Neural cell (in vitro differentiated cells): Measurements from ENCODE around the gene APOBEC2. TPM values are rescaled to one million over a fixed set of nuclear protein-coding genes. Genes with fewer than 3 reads are reported as not detected.
A peak's percentile ranks its signal among the peaks of the same experiment; 100 is the strongest.

Source experiments
- H2AFZ ChIP-seq: fragments of 200-600, 300-800 bp; sonication (generic), shearing (Covaris generic); 2 replicates; pipeline ENCODE4 v1.6.0; 2014; ENCODE audit warnings: low read depth, mild to moderate bottlenecking, antibody characterized with exemption, low read length, moderate library complexity
- H3F3A ChIP-seq: fragments of 200-600 bp; shearing (Covaris generic); 2 replicates; pipeline ENCODE4 v1.6.1; 2016; ENCODE audit warnings: mild to moderate bottlenecking, moderate library complexity, mixed read lengths, antibody characterized with exemption, low read length; ENCODE audit not compliant: insufficient read depth, poor library complexity, severe bottlenecking
- H3K27ac ChIP-seq: fragments of 200-600, 300-800 bp; sonication (generic), shearing (Covaris generic); 2 replicates; pipeline ENCODE4 v1.5.1; 2014; ENCODE audit warnings: mild to moderate bottlenecking, low read length, moderate library complexity
- H3K27me3 ChIP-seq: fragments of 300-800, 200-600 bp; sonication (generic), shearing (Covaris generic); 2 replicates; pipeline ENCODE4 v1.6.0; 2014; ENCODE audit warnings: mild to moderate bottlenecking, low read depth, low read length, moderate library complexity; ENCODE audit not compliant: insufficient read depth
- H3K36me3 ChIP-seq: fragments of 300-800, 200-600 bp; sonication (generic), shearing (Covaris generic); 2 replicates; pipeline ENCODE4 v1.5.1; 2014; ENCODE audit warnings: mild to moderate bottlenecking, antibody characterized with exemption, low read length, moderate library complexity; ENCODE audit not compliant: insufficient read depth
- H3K4me2 ChIP-seq: fragments of 300-800, 200-600 bp; sonication (generic), shearing (Covaris generic); 2 replicates; pipeline ENCODE4 v1.6.0; 2014; ENCODE audit warnings: mild to moderate bottlenecking, low read length
- H3K4me3 ChIP-seq: fragments of 300-800, 200-600 bp; sonication (generic), shearing (Covaris generic); 2 replicates; pipeline ENCODE4 v1.5.1; 2014; ENCODE audit warnings: mild to moderate bottlenecking, low read length, moderate library complexity
- H3K79me2 ChIP-seq: fragments of 200-600 bp; shearing (Covaris generic); replicated peaks from 2 replicates; pipeline ENCODE4 v1.6.0; 2014; ENCODE audit warnings: mild to moderate bottlenecking, low read length, moderate library complexity; ENCODE audit not compliant: insufficient read depth
- H3K9ac ChIP-seq: fragments of 300-800, 200-600 bp; sonication (generic), shearing (Covaris generic); 2 replicates; pipeline ENCODE4 v1.6.1; 2016; ENCODE audit warnings: mild to moderate bottlenecking, low read length, mixed read lengths
- H3K9me2 ChIP-seq: fragments of 200-600 bp; shearing (Covaris generic); 2 replicates; pipeline ENCODE4 v1.6.1; 2016; ENCODE audit warnings: mild to moderate bottlenecking, low read length, mixed read lengths; ENCODE audit not compliant: insufficient read depth
- H3K9me3 ChIP-seq: fragments of 200-600, 300-800 bp; sonication (generic), shearing (Covaris generic); 2 replicates; pipeline ENCODE4 v1.6.1; 2016; ENCODE audit warnings: mild to moderate bottlenecking, mixed run types, low read length, moderate library complexity, mixed read lengths
- H4K20me1 ChIP-seq: fragments of 200-600 bp; shearing (Covaris generic); 2 replicates; pipeline ENCODE4 v1.6.1; 2016; ENCODE audit warnings: mild to moderate bottlenecking, mixed run types; ENCODE audit not compliant: insufficient read depth
- CTCF ChIP-seq: fragments of 450-650 bp; IDR thresholded peaks from 2 replicates; pipeline ENCODE4 v1.5.1; 2014; ENCODE audit warnings: antibody characterized with exemption, mild to moderate bottlenecking, moderate library complexity; ENCODE audit not compliant: poor library complexity, severe bottlenecking
- EZH2 ChIP-seq: fragments of 200-600, 300-800 bp; shearing (Covaris generic), sonication (generic); IDR thresholded peaks from 2 replicates; pipeline ENCODE4 v1.6.1; 2014; ENCODE audit warnings: antibody characterized with exemption, low read length, borderline replicate concordance, mild to moderate bottlenecking; ENCODE audit not compliant: insufficient read depth, poor library complexity, severe bottlenecking
- MXI1 ChIP-seq: fragments of 450-650 bp; conservative IDR thresholded peaks from 2 replicates; pipeline ENCODE4 v1.6.1; 2014; ENCODE audit warnings: antibody characterized with exemption, mild to moderate bottlenecking; ENCODE audit not compliant: poor library complexity, severe bottlenecking
- POLR2AphosphoS5 ChIP-seq: IDR thresholded peaks from 2 replicates; pipeline ENCODE4 v1.6.1; 2012
- RAD21 ChIP-seq: fragments of 450-650 bp; conservative IDR thresholded peaks from 2 replicates; pipeline ENCODE4 v1.6.1; 2014; ENCODE audit warnings: antibody characterized with exemption, mild to moderate bottlenecking, moderate library complexity
- SMC3 ChIP-seq: fragments of 450-650 bp; conservative IDR thresholded peaks from 2 replicates; pipeline ENCODE4 v1.6.1; 2014; ENCODE audit warnings: antibody characterized with exemption, mild to moderate bottlenecking, moderate library complexity; ENCODE audit not compliant: poor library complexity
- TAF1 ChIP-seq: IDR thresholded peaks from 2 replicates; pipeline ENCODE4 v1.6.1; 2012; ENCODE audit warnings: low read depth
- polyA plus RNA-seq: library from polyadenylated mRNA; depleted of rRNA; stranded (reverse); fragments of >200 nt; gene quantifications from 2 replicates; pipeline ENCODE4 v1.2.3, GENCODE V29; 2014

APOBEC2 gene
- polyA plus RNA-seq, 1 donor from 2014 or later, result not detected

GRCh38 chr6:41074692-41075436 lies 21.9 kb downstream of the APOBEC2 start:
- H4K20me1 ChIP-seq, result no peaks in the 10 kb centered on the region
- peak overlapping the region; percentile 92 for H3K4me2 ChIP-seq
- H3K9me3 ChIP-seq, result no peaks in the 10 kb centered on the region
- H3K9ac ChIP-seq, result peak overlapping the region; percentile 98
- H3K4me3 ChIP-seq, result peak overlapping the region; percentile 89
- no peaks in the 10 kb centered on the region for H3K9me2 ChIP-seq
- H3K27me3 ChIP-seq, result no peaks in the 10 kb centered on the region
- peaks cover 4% of the 10 kb centered on the region for H3F3A ChIP-seq
- no peak for TF ChIP-seq RAD21
- peak overlapping the region; percentile 95 for H3K27ac ChIP-seq
- peaks cover 10% of the 10 kb centered on the region for H3K36me3 ChIP-seq
- no peak overlapping the region for H2AFZ ChIP-seq
- H3K79me2 ChIP-seq, result peaks cover 49% of the 10 kb centered on the region

GRCh38 chr6:41075651-41076626 lies 22.9 kb downstream of the APOBEC2 start:
- Histone ChIP-seq H3K27me3 (no peaks in the 10 kb centered on the region), H3K9me3 (no peaks in the 10 kb centered on the region), H3K27ac (no peak overlapping the region), H3K79me2 (peaks cover 49% of the 10 kb centered on the region), H3K9ac (no peak overlapping the region), H3K36me3 (peaks cover 15% of the 10 kb centered on the region), H3F3A (peaks cover 4% of the 10 kb centered on the region), H2AFZ (no peak overlapping the region), H3K9me2 (no peaks in the 10 kb centered on the region), H4K20me1 (no peaks in the 10 kb centered on the region), H3K4me3 (no peak overlapping the region), H3K4me2 (no peak overlapping the region)
- TF ChIP-seq RAD21 (no peak), EZH2 (no peak), MXI1 (no peak), CTCF (no peak), TAF1 (no peak), SMC3 (no peak)

GRCh38 chr6:41077536-41077935 lies 24.5 kb downstream of the APOBEC2 start:
- Histone ChIP-seq H3K4me3 (no peak overlapping the region), H4K20me1 (no peaks in the 10 kb centered on the region), H3K27me3 (no peaks in the 10 kb centered on the region), H3K9me3 (no peaks in the 10 kb centered on the region), H3K9ac (no peak overlapping the region), H3K79me2 (peaks cover 49% of the 10 kb centered on the region), H3K36me3 (peaks cover 15% of the 10 kb centered on the region), H3K27ac (no peak overlapping the region), H2AFZ (no peak overlapping the region), H3K9me2 (no peaks in the 10 kb centered on the region), H3K4me2 (no peak overlapping the region), H3F3A (peaks cover 4% of the 10 kb centered on the region)
- no peak for TF ChIP-seq POLR2AphosphoS5
- no peak for TF ChIP-seq SMC3
